ENCODE data around the gene SLC22A23. TPM values are rescaled to one million over a fixed set of nuclear protein-coding genes. Genes with fewer than 3 reads are reported as not detected.

SLC22A23 gene
- total and polyA plus RNA-seq, 2 of the 4 experiments (the other 2 are of a cell fraction), result 0.72 to 1.6 TPM

DNA sequence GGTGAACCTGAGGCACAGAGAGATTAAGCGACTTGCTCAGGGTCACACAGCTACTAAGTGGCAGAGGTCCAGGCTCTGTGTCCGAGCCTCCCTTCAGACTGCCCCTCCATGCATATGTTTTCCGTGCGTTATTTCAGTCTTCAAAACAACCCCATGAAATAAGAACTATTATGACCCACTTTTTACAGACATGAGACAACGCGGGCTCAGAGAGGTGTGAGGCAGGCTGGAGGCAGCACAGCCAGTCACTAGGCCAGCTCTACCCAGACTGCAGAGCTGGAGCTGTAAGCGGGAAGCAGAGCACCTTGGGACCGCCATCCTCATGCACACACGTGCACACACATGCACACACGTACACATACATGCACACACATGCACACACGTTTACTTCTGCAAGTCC lies 135.8 kb downstream of the SLC22A23 start:
- no peak overlapping the region for H2BK15ac ChIP-seq (ENCODE audit: low read depth, low read length)
- no peak overlapping the region for H3K27ac ChIP-seq (ENCODE audit: insufficient read depth, low read length)
- H3K56ac ChIP-seq (ENCODE audit: extremely low read depth, insufficient read depth, low read length), result no peak overlapping the region
- no peak overlapping the region for H3K4ac ChIP-seq (ENCODE audit: low read depth, low read length)
- H3K4me2 ChIP-seq (ENCODE audit: low read depth, low read length), result no peak overlapping the region
- H3K23ac ChIP-seq (ENCODE audit: low read depth, low read length), result no peak overlapping the region
- H3K9me3 ChIP-seq (ENCODE audit: control insufficient read depth, insufficient read depth, low read length), result no peaks in the 10 kb centered on the region; the same call in 1 of the 2 replicates
- H3K4me3 ChIP-seq (ENCODE audit: insufficient read depth, low read depth, low read length), result no peak overlapping the region
- H4K5ac ChIP-seq (ENCODE audit: low read depth, low read length), result no peak overlapping the region
- H3K36me3 ChIP-seq (ENCODE audit: control insufficient read depth, insufficient read depth, low read length), result no peaks in the 10 kb centered on the region
- TF ChIP-seq CEBPB (IDR thresholded peaks at IDR 0.05; ENCODE audit: low read depth, low read length), result no peak
- TF ChIP-seq, protein P1, sequence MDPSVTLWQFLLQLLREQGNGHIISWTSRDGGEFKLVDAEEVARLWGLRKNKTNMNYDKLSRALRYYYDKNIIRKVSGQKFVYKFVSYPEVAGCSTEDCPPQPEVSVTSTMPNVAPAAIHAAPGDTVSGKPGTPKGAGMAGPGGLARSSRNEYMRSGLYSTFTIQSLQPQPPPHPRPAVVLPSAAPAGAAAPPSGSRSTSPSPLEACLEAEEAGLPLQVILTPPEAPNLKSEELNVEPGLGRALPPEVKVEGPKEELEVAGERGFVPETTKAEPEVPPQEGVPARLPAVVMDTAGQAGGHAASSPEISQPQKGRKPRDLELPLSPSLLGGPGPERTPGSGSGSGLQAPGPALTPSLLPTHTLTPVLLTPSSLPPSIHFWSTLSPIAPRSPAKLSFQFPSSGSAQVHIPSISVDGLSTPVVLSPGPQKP (IDR thresholded peaks at IDR 0.05; ENCODE audit: borderline replicate concordance, low read depth, low read length), result no peak
- TF ChIP-seq, protein P2, sequence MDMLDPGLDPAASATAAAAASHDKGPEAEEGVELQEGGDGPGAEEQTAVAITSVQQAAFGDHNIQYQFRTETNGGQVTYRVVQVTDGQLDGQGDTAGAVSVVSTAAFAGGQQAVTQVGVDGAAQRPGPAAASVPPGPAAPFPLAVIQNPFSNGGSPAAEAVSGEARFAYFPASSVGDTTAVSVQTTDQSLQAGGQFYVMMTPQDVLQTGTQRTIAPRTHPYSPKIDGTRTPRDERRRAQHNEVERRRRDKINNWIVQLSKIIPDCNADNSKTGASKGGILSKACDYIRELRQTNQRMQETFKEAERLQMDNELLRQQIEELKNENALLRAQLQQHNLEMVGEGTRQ (IDR thresholded peaks at IDR 0.05; ENCODE audit: low read depth, low read length), result no peak
- TF ChIP-seq MAZ (IDR thresholded peaks at IDR 0.05; ENCODE audit: borderline replicate concordance, low read depth, low read length), result no peak
- TF ChIP-seq NFE2L2 (IDR thresholded peaks at IDR 0.05; ENCODE audit: low read depth, low read length), result no peak
- TF ChIP-seq BHLHE40 (IDR thresholded peaks at IDR 0.05; ENCODE audit: low read depth, low read length), result no peak
- no peak for TF ChIP-seq POLR2A (IDR thresholded peaks at IDR 0.05; ENCODE audit: low read depth, low read length)
- TF ChIP-seq RAD21 (IDR thresholded peaks at IDR 0.05; ENCODE audit: low read length), result no peak
- TF ChIP-seq MAFK (IDR thresholded peaks at IDR 0.05; ENCODE audit: low read depth, low read length), result no peak
- TF ChIP-seq MXI1 (IDR thresholded peaks at IDR 0.05; ENCODE audit: borderline replicate concordance, low read depth, low read length), result no peak
- no peak for TF ChIP-seq CHD1 (IDR thresholded peaks at IDR 0.05; ENCODE audit: low read depth, low read length)
- TF ChIP-seq, protein P3, sequence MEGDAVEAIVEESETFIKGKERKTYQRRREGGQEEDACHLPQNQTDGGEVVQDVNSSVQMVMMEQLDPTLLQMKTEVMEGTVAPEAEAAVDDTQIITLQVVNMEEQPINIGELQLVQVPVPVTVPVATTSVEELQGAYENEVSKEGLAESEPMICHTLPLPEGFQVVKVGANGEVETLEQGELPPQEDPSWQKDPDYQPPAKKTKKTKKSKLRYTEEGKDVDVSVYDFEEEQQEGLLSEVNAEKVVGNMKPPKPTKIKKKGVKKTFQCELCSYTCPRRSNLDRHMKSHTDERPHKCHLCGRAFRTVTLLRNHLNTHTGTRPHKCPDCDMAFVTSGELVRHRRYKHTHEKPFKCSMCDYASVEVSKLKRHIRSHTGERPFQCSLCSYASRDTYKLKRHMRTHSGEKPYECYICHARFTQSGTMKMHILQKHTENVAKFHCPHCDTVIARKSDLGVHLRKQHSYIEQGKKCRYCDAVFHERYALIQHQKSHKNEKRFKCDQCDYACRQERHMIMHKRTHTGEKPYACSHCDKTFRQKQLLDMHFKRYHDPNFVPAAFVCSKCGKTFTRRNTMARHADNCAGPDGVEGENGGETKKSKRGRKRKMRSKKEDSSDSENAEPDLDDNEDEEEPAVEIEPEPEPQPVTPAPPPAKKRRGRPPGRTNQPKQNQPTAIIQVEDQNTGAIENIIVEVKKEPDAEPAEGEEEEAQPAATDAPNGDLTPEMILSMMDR (conservative IDR thresholded peaks at IDR 0.05; ENCODE audit: low read depth, low read length), result no peak
- no peak for TF ChIP-seq RFX5 (IDR thresholded peaks at IDR 0.05; ENCODE audit: low read depth, low read length)
- TF ChIP-seq FOS (IDR thresholded peaks at IDR 0.05; ENCODE audit: low read depth, low read length), result no peak
- no peak for TF ChIP-seq RCOR1 (IDR thresholded peaks at IDR 0.05; ENCODE audit: insufficient replicate concordance, low read length)
- H3K9me1 ChIP-seq (ENCODE audit: insufficient read depth, low read length), result peaks cover 4% of the 10 kb centered on the region; the same call in 1 of the 2 replicates
- intact Hi-C loops (cut with micrococcal nuclease) (no loop called here), in situ Hi-C loops (cut with MboI; ENCODE audit: low sequenced_read_pairs) (no loop called here), dilution Hi-C loops (cut with HindIII; ENCODE audit: low sequenced_read_pairs, unreplicated experiment) (no loop called here)
- 71% methylated on average over 4 of the region's 11 CpGs; no CpG with 5 or more reads in 1 of the 2 experiments for WGBS, 2 experiments (ENCODE audit: extremely low coverage in 2 of 2, insufficient read length in 1 of 2)
- ChIA-PET POLR2A (ENCODE audit: unreplicated experiment) (no interaction called here), CTCF (no interaction called here)
- no peaks in the 10 kb centered on the region for H3K79me1 ChIP-seq (ENCODE audit: low read depth in 1 of 2, low read length in 2 of 2)
- no peak for DNase-seq
- no peak overlapping the region for H2AFZ ChIP-seq (replicated peaks; ENCODE audit: low read length, poor library complexity)
- no peak overlapping the region for H2BK5ac ChIP-seq (ENCODE audit: low read depth, low read length, poor library complexity, severe bottlenecking)
- H4K91ac ChIP-seq (ENCODE audit: insufficient read depth, low read depth, low read length), result no peak overlapping the region
- peaks cover 7% of the 10 kb centered on the region for H3K4me1 ChIP-seq (ENCODE audit: control insufficient read depth, insufficient read depth, low read length)
- H2AK5ac ChIP-seq (ENCODE audit: low read depth, low read length), result no peak overlapping the region
- no peak overlapping the region for H2BK120ac ChIP-seq (ENCODE audit: low read depth, low read length)
- H4K20me1 ChIP-seq (ENCODE audit: insufficient read depth, low read length), result no peaks in the 10 kb centered on the region
- no peak overlapping the region for H3K9ac ChIP-seq (ENCODE audit: low read depth, low read length)
- no peak overlapping the region for H2BK20ac ChIP-seq (ENCODE audit: low read depth, low read length)
- H3K27me3 ChIP-seq (ENCODE audit: control insufficient read depth, insufficient read depth, low read length), result peaks cover 41% of the 10 kb centered on the region
- no TSS peak for BruUV-seq (replicated peaks)
- no peak overlapping the region for H4K8ac ChIP-seq (ENCODE audit: low read depth in 2 of 2, low read length in 2 of 2)
- no peak overlapping the region for H3K14ac ChIP-seq (replicated peaks; ENCODE audit: low read depth, low read length)
- no peak overlapping the region for H3K18ac ChIP-seq (ENCODE audit: low read depth, low read length)
- no peak for ATAC-seq (ENCODE audit: low read depth)
- H2AK9ac ChIP-seq (replicated peaks; ENCODE audit: low read depth, low read length, poor library complexity), result no peak overlapping the region
